HepG2 (cell line): ENCODE data around the gene GPN2. TPM values are rescaled to one million over a fixed set of nuclear protein-coding genes. Genes with fewer than 3 reads are reported as not detected.

Experiments
- ATAD3A ChIP-seq: sonication (generic); formaldehyde crosslinking; IDR thresholded peaks from 2 replicates; pipeline ENCODE4 v1.4.0; 2020; ENCODE audit warnings: missing genetic modification reagents
- ERF ChIP-seq: IDR thresholded peaks from 2 replicates; pipeline ENCODE4 v1.6.1; 2018; ENCODE audit warnings: missing biosample characterization, missing genetic modification reagents
- GFI1 ChIP-seq: sonication (generic); formaldehyde crosslinking; IDR thresholded peaks from 2 replicates; pipeline ENCODE4 v1.5.0; 2020; ENCODE audit warnings: missing genetic modification reagents, mild to moderate bottlenecking, borderline replicate concordance
- HNRNPLL ChIP-seq: fragments of 200-400 bp; formaldehyde crosslinking; IDR thresholded peaks from 2 replicates; pipeline ENCODE4 v1.6.1; 2017; ENCODE audit warnings: mild to moderate bottlenecking, low read depth, low read length; ENCODE audit not compliant: poor library complexity, severe bottlenecking
- JUN ChIP-seq: sonication (generic); formaldehyde crosslinking; IDR thresholded peaks from 2 replicates; pipeline ENCODE4 v1.4.0; 2020; ENCODE audit warnings: mild to moderate bottlenecking, missing genetic modification reagents
- KDM1A ChIP-seq: IDR thresholded peaks from 2 replicates; pipeline ENCODE4 v1.6.1; 2016; ENCODE audit warnings: missing compliant biosample characterization
- KLF12 ChIP-seq: sonication (generic); formaldehyde crosslinking; IDR thresholded peaks from 2 replicates; pipeline ENCODE4 v1.4.0; 2020; ENCODE audit warnings: missing genetic modification reagents, borderline replicate concordance
- MBNL3 ChIP-seq: fragments of 250-450 bp; sonication (Bioruptor Pico); conservative IDR thresholded peaks from 2 replicates; pipeline ENCODE4 v1.8.0; 2022; ENCODE audit warnings: mild to moderate bottlenecking, inconsistent platforms
- MEIS1 ChIP-seq: sonication (generic); formaldehyde crosslinking; IDR thresholded peaks from 2 replicates; pipeline ENCODE4 v1.9.0; 2021; ENCODE audit warnings: mild to moderate bottlenecking, missing genetic modification reagents, moderate library complexity, borderline replicate concordance
- MTA1 ChIP-seq: sonication (generic); formaldehyde crosslinking; IDR thresholded peaks from 2 replicates; pipeline ENCODE4 v1.4.0; 2020; ENCODE audit warnings: missing genetic modification reagents, mild to moderate bottlenecking, borderline replicate concordance
- PHB2 ChIP-seq: fragments of 450-650 bp; IDR thresholded peaks from 2 replicates; pipeline ENCODE4 v1.6.1; 2018; ENCODE audit not compliant: partially characterized antibody
- POLR2AphosphoS2 ChIP-seq: IDR thresholded peaks from 2 replicates; pipeline ENCODE4 v1.6.1; 2011; ENCODE audit warnings: low read depth, low read length, improper control_type of control experiment
- RAD21 ChIP-seq: fragments of 450-650 bp; formaldehyde crosslinking; IDR thresholded peaks from 2 replicates; pipeline ENCODE4 v1.5.0; 2020; ENCODE audit warnings: mild to moderate bottlenecking
- SMAD9 ChIP-seq: sonication (generic); formaldehyde crosslinking; IDR thresholded peaks from 2 replicates; pipeline ENCODE4 v1.5.1; 2020; ENCODE audit warnings: mild to moderate bottlenecking, missing genetic modification reagents
- WIZ ChIP-seq: sonication (generic); formaldehyde crosslinking; IDR thresholded peaks from 2 replicates; pipeline ENCODE4 v1.5.1; 2020; ENCODE audit warnings: mild to moderate bottlenecking, missing genetic modification reagents
- ZC3H4 ChIP-seq: sonication (generic); formaldehyde crosslinking; IDR thresholded peaks from 2 replicates; pipeline ENCODE4 v1.4.0; 2020; ENCODE audit warnings: missing genetic modification reagents, borderline replicate concordance
- ZNF180 ChIP-seq: sonication (generic); formaldehyde crosslinking; IDR thresholded peaks from 2 replicates; pipeline ENCODE4 v1.4.0; 2020; ENCODE audit warnings: low read depth, missing genetic modification reagents, borderline replicate concordance
- ZNF264 ChIP-seq: sonication (generic); formaldehyde crosslinking; IDR thresholded peaks from 2 replicates; pipeline ENCODE4 v1.4.0; 2020; ENCODE audit warnings: missing genetic modification reagents
- ZNF382 ChIP-seq: sonication (generic); formaldehyde crosslinking; IDR thresholded peaks from 2 replicates; pipeline ENCODE4 v1.5.0; 2020; ENCODE audit warnings: missing genetic modification reagents, mild to moderate bottlenecking, borderline replicate concordance
- ZNF546 ChIP-seq: sonication (generic); formaldehyde crosslinking; conservative IDR thresholded peaks from 2 replicates; pipeline ENCODE4 v1.8.1; 2023; ENCODE audit warnings: mild to moderate bottlenecking, missing genetic modification reagents
- ZNF775 ChIP-seq: sonication (generic); formaldehyde crosslinking; IDR thresholded peaks from 2 replicates; pipeline ENCODE4 v1.4.0; 2020; ENCODE audit warnings: missing genetic modification reagents, mild to moderate bottlenecking, moderate library complexity, borderline replicate concordance
- ZSCAN22 ChIP-seq: sonication (generic); formaldehyde crosslinking; IDR thresholded peaks from 2 replicates; pipeline ENCODE4 v1.4.0; 2020; ENCODE audit warnings: mild to moderate bottlenecking, missing genetic modification reagents
- polyA plus RNA-seq, 8 experiments: library from polyadenylated mRNA; depleted of rRNA in 3 of 8; stranded (reverse) in 7 of 8; unstranded in 1 of 8; fragments of >200 nt; fragmentation: Illumina TruSeq in 4 of 8; extraction: Trizol in 4 of 8; gene quantifications; 2 replicates each; pipeline versions ENCODE4 v1.2.1 to v1.2.3, GENCODE V29; 2011 to 2016; ENCODE audit warnings: low read depth in 4 of 8, missing spikeins in 1 of 8, mixed read lengths in 1 of 8; ENCODE audit not compliant: insufficient read depth in 1 of 8
- total RNA-seq, 5 experiments: library from RNA; depleted of rRNA; stranded (reverse); fragments of >200 nt; fragmentation: Illumina TruSeq; extraction: Trizol; gene quantifications; 2 replicates each; pipeline ENCODE4 v1.2.3, GENCODE V29; 2016; ENCODE audit warnings: low read depth in 1 of 5
- TF ChIP-seq, protein P1 (sequence below): sonication (generic); formaldehyde crosslinking; IDR thresholded peaks from 2 replicates; pipeline ENCODE4 v1.5.0; 2020; ENCODE audit warnings: mild to moderate bottlenecking, missing genetic modification reagents
- TF ChIP-seq, protein P2 (sequence below): sonication (generic); formaldehyde crosslinking; conservative IDR thresholded peaks from 2 replicates; pipeline ENCODE4 v1.4.0; 2020; ENCODE audit warnings: missing genetic modification reagents
- TF ChIP-seq, protein P3 (sequence below): sonication (generic); formaldehyde crosslinking; IDR thresholded peaks from 2 replicates; pipeline ENCODE4 v1.4.0; 2020; ENCODE audit warnings: missing genetic modification reagents, borderline replicate concordance

GPN2 gene
- total and polyA plus RNA-seq, 2 of the 13 experiments (the other 11 are each of a cell fraction or from before 2014, with no cell fraction given), result 19.3 to 38.9 TPM

DNA sequence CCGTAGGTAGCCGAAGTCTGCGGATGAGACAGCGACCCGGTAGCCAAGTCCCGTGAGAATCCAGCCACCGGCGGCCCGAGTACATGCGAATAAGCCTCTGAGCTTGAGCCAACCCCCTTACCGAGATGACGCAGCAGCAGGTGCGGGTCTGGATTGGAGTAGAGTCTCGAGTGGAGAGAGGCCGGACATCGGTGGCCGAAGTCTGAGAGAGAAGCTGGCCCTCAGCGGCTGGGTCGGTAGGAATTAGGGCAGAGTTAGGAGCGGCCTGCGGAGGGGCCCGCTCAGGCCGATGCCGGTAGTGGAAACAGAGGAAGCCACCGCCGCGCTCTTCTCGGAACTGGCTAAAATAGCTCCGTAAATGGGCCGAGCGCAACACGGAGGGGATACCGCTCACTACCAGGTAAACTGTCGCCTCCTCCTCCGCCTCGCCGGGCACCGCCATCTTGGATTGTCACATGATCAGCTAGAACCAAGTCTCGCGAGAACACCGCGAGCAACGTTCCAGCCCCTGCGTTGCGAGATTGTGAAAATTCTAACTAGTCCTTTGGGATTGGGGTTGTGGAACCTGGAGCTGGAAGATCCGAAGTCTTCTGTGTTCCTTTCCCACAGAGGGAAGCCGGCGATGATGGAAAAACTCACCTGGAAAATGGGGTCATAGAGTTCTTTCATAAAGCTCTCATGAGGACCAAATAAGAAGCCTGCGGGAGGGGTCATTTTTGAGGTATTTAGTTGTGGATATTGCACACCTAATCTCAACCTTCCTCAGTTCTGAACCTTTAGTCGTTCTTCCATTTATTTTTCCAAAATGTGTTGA is 10.1 kb upstream of the GPN2 start, which contains the start of gene GPATCH3 (continued):
- TF ChIP-seq MTA1 (CRISPR knock-in tag), result 0 out of 2 replicates have a peak, but pooled peaks have one; percentile 19
- no peak for TF ChIP-seq JUN (CRISPR knock-in tag)
- no peak for TF ChIP-seq ZC3H4 (CRISPR knock-in tag)
- no peak for TF ChIP-seq ZNF264 (CRISPR knock-in tag)
- no peak; the same call in 1 of the 2 replicates for TF ChIP-seq MEIS1 (CRISPR knock-in tag)
- no peak for TF ChIP-seq ATAD3A (CRISPR knock-in tag)
- TF ChIP-seq RAD21 (CRISPR knock-in tag), result no peak; the same call in none of the 2 replicates
- no peak for TF ChIP-seq ZNF382 (CRISPR knock-in tag)
- 0 out of 2 replicates have a peak, but pooled peaks have one; percentile 39 for TF ChIP-seq ERF (CRISPR knock-in tag)
- TF ChIP-seq KLF12 (CRISPR knock-in tag), result no peak
- TF ChIP-seq ZNF180 (CRISPR knock-in tag), result no peak
- TF ChIP-seq SMAD9 (CRISPR knock-in tag), result no peak
- TF ChIP-seq, protein P1, sequence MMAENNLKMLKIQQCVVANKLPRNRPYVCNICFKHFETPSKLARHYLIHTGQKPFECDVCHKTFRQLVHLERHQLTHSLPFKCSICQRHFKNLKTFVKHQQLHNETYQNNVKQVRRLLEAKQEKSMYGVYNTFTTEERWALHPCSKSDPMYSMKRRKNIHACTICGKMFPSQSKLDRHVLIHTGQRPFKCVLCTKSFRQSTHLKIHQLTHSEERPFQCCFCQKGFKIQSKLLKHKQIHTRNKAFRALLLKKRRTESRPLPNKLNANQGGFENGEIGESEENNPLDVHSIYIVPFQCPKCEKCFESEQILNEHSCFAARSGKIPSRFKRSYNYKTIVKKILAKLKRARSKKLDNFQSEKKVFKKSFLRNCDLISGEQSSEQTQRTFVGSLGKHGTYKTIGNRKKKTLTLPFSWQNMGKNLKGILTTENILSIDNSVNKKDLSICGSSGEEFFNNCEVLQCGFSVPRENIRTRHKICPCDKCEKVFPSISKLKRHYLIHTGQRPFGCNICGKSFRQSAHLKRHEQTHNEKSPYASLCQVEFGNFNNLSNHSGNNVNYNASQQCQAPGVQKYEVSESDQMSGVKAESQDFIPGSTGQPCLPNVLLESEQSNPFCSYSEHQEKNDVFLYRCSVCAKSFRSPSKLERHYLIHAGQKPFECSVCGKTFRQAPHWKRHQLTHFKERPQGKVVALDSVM (CRISPR knock-in tag), result 0 out of 2 replicates have a peak, but pooled peaks have one; percentile 22
- no peak for TF ChIP-seq WIZ (CRISPR knock-in tag)
- TF ChIP-seq ZNF775 (CRISPR knock-in tag), result no peak
- peak; percentile 73; the same call in 1 of the 2 replicates for TF ChIP-seq GFI1
- TF ChIP-seq ZSCAN22 (CRISPR knock-in tag), result no peak
- no peak for TF ChIP-seq POLR2AphosphoS2
- TF ChIP-seq, protein P2, sequence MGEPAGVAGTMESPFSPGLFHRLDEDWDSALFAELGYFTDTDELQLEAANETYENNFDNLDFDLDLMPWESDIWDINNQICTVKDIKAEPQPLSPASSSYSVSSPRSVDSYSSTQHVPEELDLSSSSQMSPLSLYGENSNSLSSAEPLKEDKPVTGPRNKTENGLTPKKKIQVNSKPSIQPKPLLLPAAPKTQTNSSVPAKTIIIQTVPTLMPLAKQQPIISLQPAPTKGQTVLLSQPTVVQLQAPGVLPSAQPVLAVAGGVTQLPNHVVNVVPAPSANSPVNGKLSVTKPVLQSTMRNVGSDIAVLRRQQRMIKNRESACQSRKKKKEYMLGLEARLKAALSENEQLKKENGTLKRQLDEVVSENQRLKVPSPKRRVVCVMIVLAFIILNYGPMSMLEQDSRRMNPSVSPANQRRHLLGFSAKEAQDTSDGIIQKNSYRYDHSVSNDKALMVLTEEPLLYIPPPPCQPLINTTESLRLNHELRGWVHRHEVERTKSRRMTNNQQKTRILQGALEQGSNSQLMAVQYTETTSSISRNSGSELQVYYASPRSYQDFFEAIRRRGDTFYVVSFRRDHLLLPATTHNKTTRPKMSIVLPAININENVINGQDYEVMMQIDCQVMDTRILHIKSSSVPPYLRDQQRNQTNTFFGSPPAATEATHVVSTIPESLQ (CRISPR knock-in tag), result no peak
- no peak for TF ChIP-seq MBNL3 (CRISPR knock-in tag)
- TF ChIP-seq KDM1A (CRISPR knock-in tag), result no peak
- peak; percentile 45 for TF ChIP-seq HNRNPLL
- TF ChIP-seq, protein P3, sequence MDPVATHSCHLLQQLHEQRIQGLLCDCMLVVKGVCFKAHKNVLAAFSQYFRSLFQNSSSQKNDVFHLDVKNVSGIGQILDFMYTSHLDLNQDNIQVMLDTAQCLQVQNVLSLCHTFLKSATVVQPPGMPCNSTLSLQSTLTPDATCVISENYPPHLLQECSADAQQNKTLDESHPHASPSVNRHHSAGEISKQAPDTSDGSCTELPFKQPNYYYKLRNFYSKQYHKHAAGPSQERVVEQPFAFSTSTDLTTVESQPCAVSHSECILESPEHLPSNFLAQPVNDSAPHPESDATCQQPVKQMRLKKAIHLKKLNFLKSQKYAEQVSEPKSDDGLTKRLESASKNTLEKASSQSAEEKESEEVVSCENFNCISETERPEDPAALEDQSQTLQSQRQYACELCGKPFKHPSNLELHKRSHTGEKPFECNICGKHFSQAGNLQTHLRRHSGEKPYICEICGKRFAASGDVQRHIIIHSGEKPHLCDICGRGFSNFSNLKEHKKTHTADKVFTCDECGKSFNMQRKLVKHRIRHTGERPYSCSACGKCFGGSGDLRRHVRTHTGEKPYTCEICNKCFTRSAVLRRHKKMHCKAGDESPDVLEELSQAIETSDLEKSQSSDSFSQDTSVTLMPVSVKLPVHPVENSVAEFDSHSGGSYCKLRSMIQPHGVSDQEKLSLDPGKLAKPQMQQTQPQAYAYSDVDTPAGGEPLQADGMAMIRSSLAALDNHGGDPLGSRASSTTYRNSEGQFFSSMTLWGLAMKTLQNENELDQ (CRISPR knock-in tag), result peak; percentile 51; the same call in 1 of the 2 replicates
- TF ChIP-seq ZNF546 (CRISPR knock-in tag), result no peak
- no peak for TF ChIP-seq PHB2
